WI38 (cell line): ENCODE results near the gene EVA1A.
A peak's percentile ranks its signal among the peaks of the same experiment; 100 is the strongest.
"Not testable (repeated sequence)": the region's sequence is repeated elsewhere in the genome, so short reads cannot be mapped to it uniquely, and the experiment has no call there.

ENCODE experiments used
- H3K4me3 ChIP-seq: 2 replicates; pipeline ENCODE4 v1.5.1; 2011; ENCODE audit warnings: low read depth, mild to moderate bottlenecking, control low read depth, low read length
- CTCF ChIP-seq: IDR thresholded peaks from 2 replicates; pipeline ENCODE4 v1.5.1; 2012; ENCODE audit warnings: low read depth, mild to moderate bottlenecking, control low read depth, low read length

The EVA1A gene

GRCh38 chr2:75480971-75481836 is 79.5 kb downstream of the EVA1A start:
- TF ChIP-seq CTCF = peak; percentile 44
- H3K4me3 ChIP-seq = no peak overlapping the region

GRCh38 chr2:75477696-75478095 is 83.0 kb downstream of the EVA1A start:
- not testable (repeated sequence) for H3K4me3 ChIP-seq

- H3K4me3 ChIP-seq = no peak overlapping the region
- TF ChIP-seq CTCF = no peak
Measured at GRCh38 chr2:75476761-75477160, 84.0 kb downstream of the EVA1A start.

GRCh38 chr2:75475976-75476375 is 84.8 kb downstream of the EVA1A start:
- no peak for TF ChIP-seq CTCF

GRCh38 chr2:75475049-75475448 is 85.7 kb downstream of the EVA1A start:
- no peak overlapping the region for H3K4me3 ChIP-seq
- TF ChIP-seq CTCF = no peak

More at GRCh38 chr2:75475976-75476375, 84.8 kb downstream of the EVA1A start:
- H3K4me3 ChIP-seq = no peak overlapping the region

GRCh38 chr2:75474115-75474514 is 86.6 kb downstream of the EVA1A start:
- no peak overlapping the region for H3K4me3 ChIP-seq
- TF ChIP-seq CTCF = no peak

- H3K4me3 ChIP-seq = no peak overlapping the region
- TF ChIP-seq CTCF = 0 out of 2 replicates have a peak, but pooled peaks have one; percentile 47
Measured at GRCh38 chr2:75466708-75467311, 93.9 kb downstream of the EVA1A start.
